HUES48 (cell line): ENCODE measurements around the gene BANF2.
"Not testable (repeated sequence)": the region's sequence is repeated elsewhere in the genome, so short reads cannot be mapped to it uniquely, and the experiment has no call there.

Experiments
- H3K27ac ChIP-seq: one replicate; pipeline ENCODE4 v1.7.0; 2013; ENCODE audit warnings: low read depth, low read length, inconsistent platforms
- H3K27me3 ChIP-seq: 2 replicates; pipeline ENCODE4 v1.6.1; 2013; ENCODE audit warnings: mild to moderate bottlenecking, low read length; ENCODE audit not compliant: control insufficient read depth, insufficient read depth
- H3K36me3 ChIP-seq: 2 replicates; pipeline ENCODE4 v1.6.1; 2013; ENCODE audit warnings: low read length; ENCODE audit not compliant: control insufficient read depth, insufficient read depth
- H3K4me1 ChIP-seq: 2 replicates; pipeline ENCODE4 v1.6.1; 2013; ENCODE audit warnings: mild to moderate bottlenecking, low read length; ENCODE audit not compliant: control insufficient read depth, insufficient read depth
- H3K4me3 ChIP-seq: 2 replicates; pipeline ENCODE4 v1.5.1; 2013; ENCODE audit warnings: mild to moderate bottlenecking, low read depth, low read length
- H3K9ac ChIP-seq: 2 replicates; pipeline ENCODE4 v1.6.1; 2013; ENCODE audit warnings: mild to moderate bottlenecking, low read depth, low read length, moderate library complexity
- H3K9me3 ChIP-seq: 2 replicates; pipeline ENCODE4 v1.6.1; 2013; ENCODE audit warnings: low read length; ENCODE audit not compliant: control insufficient read depth, insufficient read depth

BANF2 gene

GRCh38 chr20:17765017-17765416, 65.3 kb downstream of the BANF2 start:
- Histone ChIP-seq H3K27ac (no peak overlapping the region), H3K9me3 (no peaks in the 10 kb centered on the region), H3K27me3 (no peaks in the 10 kb centered on the region), H3K4me3 (no peak overlapping the region), H3K36me3 (no peaks in the 10 kb centered on the region), H3K9ac (no peak overlapping the region), H3K4me1 (peaks cover 13% of the 10 kb centered on the region)

DNA sequence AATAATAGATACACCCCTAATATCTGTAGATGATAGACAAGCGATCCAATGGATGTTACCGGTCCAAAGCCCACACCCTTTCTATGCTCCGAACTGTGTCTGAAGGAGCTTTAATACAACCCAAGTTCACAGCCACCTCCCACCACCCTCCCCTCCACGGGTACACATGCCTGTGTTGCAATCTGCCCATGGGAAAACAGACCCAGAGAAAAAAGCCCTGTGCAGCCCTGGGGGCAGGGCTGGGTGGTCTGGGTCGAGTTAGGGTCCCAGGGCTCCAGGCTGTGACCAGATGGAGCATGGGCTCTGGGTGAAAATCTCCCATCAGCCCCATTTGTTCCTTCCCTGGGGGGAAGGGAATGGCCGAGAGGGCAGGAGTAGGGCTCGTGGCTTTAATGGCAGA, 65.8 kb downstream of the BANF2 start:
- Histone ChIP-seq H3K4me1 (peaks cover 13% of the 10 kb centered on the region), H3K27me3 (no peaks in the 10 kb centered on the region), H3K9ac (no peak overlapping the region), H3K4me3 (no peak overlapping the region), H3K36me3 (no peaks in the 10 kb centered on the region), H3K9me3 (no peaks in the 10 kb centered on the region), H3K27ac (no peak overlapping the region)

GRCh38 chr20:17766226-17766625, 66.5 kb downstream of the BANF2 start:
- H3K27ac ChIP-seq: no peak overlapping the region
- no peaks in the 10 kb centered on the region for H3K9me3 ChIP-seq
- no peaks in the 10 kb centered on the region for H3K36me3 ChIP-seq
- no peaks in the 10 kb centered on the region for H3K27me3 ChIP-seq
- H3K4me1 ChIP-seq: peaks cover 13% of the 10 kb centered on the region
- no peak overlapping the region for H3K4me3 ChIP-seq
- no peak overlapping the region for H3K9ac ChIP-seq

- Histone ChIP-seq H3K4me1 (peaks cover 18% of the 10 kb centered on the region), H3K27ac (no peak overlapping the region), H3K9ac (no peak overlapping the region), H3K4me3 (no peak overlapping the region), H3K36me3 (no peaks in the 10 kb centered on the region), H3K27me3 (no peaks in the 10 kb centered on the region), H3K9me3 (no peaks in the 10 kb centered on the region)
Observed at GRCh38 chr20:17767624-17768023, 67.9 kb downstream of the BANF2 start.

DNA sequence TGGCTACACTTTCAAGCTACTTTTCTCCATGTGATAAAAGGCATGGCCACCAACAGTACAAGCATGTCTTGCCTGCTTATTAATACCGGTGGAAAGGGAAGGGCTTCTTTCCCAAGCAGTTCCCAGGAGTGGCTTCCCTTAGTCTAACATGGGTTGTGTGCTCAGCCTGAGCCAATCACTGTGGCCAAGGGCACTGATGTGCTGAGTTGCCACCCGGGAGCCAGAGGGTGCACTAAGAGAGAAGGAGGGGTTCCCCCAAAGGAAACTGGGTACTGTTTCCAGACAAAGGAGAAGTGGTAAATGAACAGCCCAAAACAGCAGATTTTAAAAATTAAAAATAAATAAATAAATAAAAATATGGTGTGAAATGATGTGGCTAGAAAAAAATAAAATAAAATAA, 68.5 kb downstream of the BANF2 start:
- H3K27me3 ChIP-seq: no peaks in the 10 kb centered on the region
- no peak overlapping the region for H3K9ac ChIP-seq
- no peaks in the 10 kb centered on the region for H3K9me3 ChIP-seq
- no peaks in the 10 kb centered on the region for H3K36me3 ChIP-seq
- H3K4me3 ChIP-seq: no peak overlapping the region
- peaks cover 11% of the 10 kb centered on the region; the same call in 1 of the 2 replicates for H3K4me1 ChIP-seq
- H3K27ac ChIP-seq: no peak overlapping the region

GRCh38 chr20:17769716-17770115, 70.0 kb downstream of the BANF2 start:
- H3K4me1 ChIP-seq, H3K27me3 ChIP-seq, H3K27ac ChIP-seq, H3K4me3 ChIP-seq, H3K9ac ChIP-seq, H3K9me3 ChIP-seq, H3K36me3 ChIP-seq: not testable (repeated sequence)

GRCh38 chr20:17771206-17772004, 71.6 kb downstream of the BANF2 start:
- Histone ChIP-seq H3K36me3 (no peaks in the 10 kb centered on the region), H3K27ac (no peak overlapping the region), H3K4me3 (no peak overlapping the region), H3K4me1 (peaks cover 8% of the 10 kb centered on the region; the same call in 1 of the 2 replicates), H3K9me3 (no peaks in the 10 kb centered on the region), H3K27me3 (no peaks in the 10 kb centered on the region), H3K9ac (no peak overlapping the region)

DNA sequence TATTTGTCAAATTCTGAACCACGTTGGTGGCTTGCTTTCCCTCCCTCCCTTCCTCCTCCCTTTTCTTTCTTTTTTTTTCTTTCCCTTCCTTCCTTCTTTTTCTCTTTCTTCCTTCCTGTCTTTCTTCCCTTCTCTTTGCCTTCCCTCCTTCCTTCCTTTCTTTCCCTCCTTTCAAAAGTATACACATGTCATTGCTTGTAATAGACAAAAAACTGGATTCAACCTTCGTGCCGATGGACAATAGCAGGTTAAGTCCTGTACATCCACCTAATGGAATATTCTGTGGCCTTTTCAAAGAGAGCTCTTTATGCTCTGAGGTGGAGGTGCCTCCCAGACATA, 72.2 kb downstream of the BANF2 start:
- Histone ChIP-seq H3K27ac (no peak overlapping the region), H3K9me3 (peaks cover 1% of the 10 kb centered on the region; the same call in 1 of the 2 replicates), H3K27me3 (no peaks in the 10 kb centered on the region), H3K4me3 (no peak overlapping the region), H3K9ac (no peak overlapping the region), H3K4me1 (peaks cover 8% of the 10 kb centered on the region; the same call in 1 of the 2 replicates), H3K36me3 (no peaks in the 10 kb centered on the region)

GRCh38 chr20:17773619-17774018, 73.9 kb downstream of the BANF2 start:
- Histone ChIP-seq H3K27me3 (no peaks in the 10 kb centered on the region), H3K36me3 (no peaks in the 10 kb centered on the region), H3K4me1 (peaks cover 8% of the 10 kb centered on the region; the same call in 1 of the 2 replicates), H3K9me3 (peaks cover 12% of the 10 kb centered on the region), H3K9ac (no peak overlapping the region), H3K4me3 (no peak overlapping the region), H3K27ac (no peak overlapping the region)

- Histone ChIP-seq H3K36me3 (no peaks in the 10 kb centered on the region), H3K9me3 (peaks cover 12% of the 10 kb centered on the region), H3K27me3 (no peaks in the 10 kb centered on the region), H3K4me3 (no peak overlapping the region), H3K4me1 (peaks cover 8% of the 10 kb centered on the region; the same call in 1 of the 2 replicates), H3K27ac (no peak overlapping the region), H3K9ac (no peak overlapping the region)
Observed at GRCh38 chr20:17775600-17775999, 75.8 kb downstream of the BANF2 start.

GRCh38 chr20:17776551-17776950, 76.8 kb downstream of the BANF2 start:
- Histone ChIP-seq H3K36me3 (no peaks in the 10 kb centered on the region), H3K9ac (no peak overlapping the region), H3K27ac (no peak overlapping the region), H3K27me3 (no peaks in the 10 kb centered on the region), H3K9me3 (peaks cover 12% of the 10 kb centered on the region), H3K4me3 (no peak overlapping the region), H3K4me1 (peaks cover 7% of the 10 kb centered on the region; the same call in 1 of the 2 replicates)
